ENCODE results near the gene PPP6C. TPM values are rescaled to one million over a fixed set of nuclear protein-coding genes. Genes with fewer than 3 reads are reported as not detected.

The PPP6C gene
- total RNA-seq, 1 experiment from 2014 or later: 53.3 TPM

DNA sequence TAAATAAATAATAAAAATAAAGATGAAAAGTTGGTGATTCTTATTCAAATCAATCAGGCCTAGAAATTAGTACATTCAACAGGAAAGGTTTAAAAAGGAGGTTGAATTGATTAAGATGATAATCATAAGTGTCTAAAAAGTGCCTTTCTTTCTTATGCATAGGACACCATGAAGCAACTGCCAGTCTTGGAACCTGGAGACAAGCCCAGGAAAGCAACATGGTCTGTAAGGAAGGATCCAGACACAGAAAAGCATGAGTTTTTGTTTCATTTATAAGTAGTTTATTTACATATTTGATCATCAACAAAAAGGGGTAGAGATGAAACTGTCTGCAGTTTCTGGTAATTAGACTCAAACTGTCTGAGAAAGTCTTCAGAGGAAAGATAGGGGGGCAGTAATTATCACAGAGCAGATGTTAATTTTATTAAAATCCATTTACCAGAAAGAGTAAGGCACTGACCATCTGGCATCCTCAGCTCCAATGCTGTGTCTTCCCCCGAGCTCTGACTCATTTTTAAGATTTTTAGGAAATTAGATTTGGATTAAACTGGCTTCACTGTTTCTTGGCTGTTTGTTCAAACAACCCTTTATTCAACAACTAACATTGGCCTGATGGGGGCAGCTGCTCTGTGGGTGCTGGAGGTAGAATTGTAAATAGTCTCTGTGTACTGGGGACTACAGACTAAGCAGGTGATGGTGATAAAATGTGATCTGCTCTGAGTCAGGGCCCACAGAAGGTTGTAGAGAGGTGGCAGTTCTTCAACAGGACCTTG, 13.4 kb upstream of the PPP6C start:
- TF ChIP-seq, protein P1, sequence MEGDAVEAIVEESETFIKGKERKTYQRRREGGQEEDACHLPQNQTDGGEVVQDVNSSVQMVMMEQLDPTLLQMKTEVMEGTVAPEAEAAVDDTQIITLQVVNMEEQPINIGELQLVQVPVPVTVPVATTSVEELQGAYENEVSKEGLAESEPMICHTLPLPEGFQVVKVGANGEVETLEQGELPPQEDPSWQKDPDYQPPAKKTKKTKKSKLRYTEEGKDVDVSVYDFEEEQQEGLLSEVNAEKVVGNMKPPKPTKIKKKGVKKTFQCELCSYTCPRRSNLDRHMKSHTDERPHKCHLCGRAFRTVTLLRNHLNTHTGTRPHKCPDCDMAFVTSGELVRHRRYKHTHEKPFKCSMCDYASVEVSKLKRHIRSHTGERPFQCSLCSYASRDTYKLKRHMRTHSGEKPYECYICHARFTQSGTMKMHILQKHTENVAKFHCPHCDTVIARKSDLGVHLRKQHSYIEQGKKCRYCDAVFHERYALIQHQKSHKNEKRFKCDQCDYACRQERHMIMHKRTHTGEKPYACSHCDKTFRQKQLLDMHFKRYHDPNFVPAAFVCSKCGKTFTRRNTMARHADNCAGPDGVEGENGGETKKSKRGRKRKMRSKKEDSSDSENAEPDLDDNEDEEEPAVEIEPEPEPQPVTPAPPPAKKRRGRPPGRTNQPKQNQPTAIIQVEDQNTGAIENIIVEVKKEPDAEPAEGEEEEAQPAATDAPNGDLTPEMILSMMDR (conservative IDR thresholded peaks at IDR 0.05): 0 out of 3 replicates have a peak, but pooled peaks have one; percentile 7
- Histone ChIP-seq H4K91ac (ENCODE audit: insufficient read length, low read depth, low read length) (no peak overlapping the region), H4K8ac (replicated peaks; ENCODE audit: insufficient read length, low read depth, low read length) (no peak overlapping the region), H3K4ac (ENCODE audit: low read depth, low read length) (no peak overlapping the region), H2BK12ac (ENCODE audit: insufficient read length, low read depth, low read length) (no peak overlapping the region), H3K4me2 (ENCODE audit: insufficient read depth, insufficient read length, low read length) (no peak overlapping the region), H2BK120ac (ENCODE audit: low read depth, low read length, poor library complexity, severe bottlenecking) (no peak overlapping the region), H2BK20ac (ENCODE audit: low read depth, low read length, poor library complexity, severe bottlenecking) (no peak overlapping the region), H2AFZ (ENCODE audit: low read length) (no peak overlapping the region), H4K20me1 (ENCODE audit: control insufficient read depth, insufficient read depth, insufficient read length) (no peaks in the 10 kb centered on the region), H3K23me2 (ENCODE audit: insufficient read length, low read depth, low read length, poor library complexity, severe bottlenecking) (peaks cover 5% of the 10 kb centered on the region), H3K9ac (ENCODE audit: extremely low read depth, insufficient read length, low read length) (peak overlapping the region; percentile 17), H3K79me2 (ENCODE audit: insufficient read depth, low read length) (no peaks in the 10 kb centered on the region), H4K5ac (ENCODE audit: insufficient read length, low read depth, low read length) (no peak overlapping the region), H2AK5ac (ENCODE audit: insufficient read length, low read length) (no peak overlapping the region), H2BK5ac (ENCODE audit: insufficient read length, low read length) (no peak overlapping the region), H3K27ac (ENCODE audit: insufficient read length, low read depth, low read length) (no peak overlapping the region), H2BK15ac (ENCODE audit: low read depth, low read length) (no peak overlapping the region), H3K27me3 (ENCODE audit: insufficient read depth, low read length) (no peaks in the 10 kb centered on the region), H3K14ac (ENCODE audit: insufficient read depth, low read length) (no peak overlapping the region), H3K79me1 (ENCODE audit: insufficient read depth, low read depth, low read length, poor library complexity, severe bottlenecking) (no peaks in the 10 kb centered on the region), H3T11ph (ENCODE audit: low read length) (no peak overlapping the region), H3K56ac (ENCODE audit: insufficient read length, low read depth, low read length) (no peak overlapping the region), H3K4me1 (ENCODE audit: insufficient read depth, low read length) (no peaks in the 10 kb centered on the region), H3K23ac (ENCODE audit: insufficient read length, low read depth, low read length) (no peak overlapping the region), H3K9me3 (ENCODE audit: control insufficient read depth, low read depth, low read length) (no peaks in the 10 kb centered on the region), H3K18ac (ENCODE audit: insufficient read length, low read depth, low read length) (no peak overlapping the region)
- Mint-ChIP-seq H3K4me1 (peaks cover 7 to 10% of the 10 kb centered on the region in 2 experiments), H3K9me3 (no peaks in the 10 kb centered on the region), H3K27ac (peak overlapping the region in 2 of 3 experiments; percentile 4 to 31; a peak in 1 of 7 replicates), H3K36me3 (ENCODE audit: insufficient read depth in 1 of 3, low read depth in 3 of 3) (peaks cover 10 to 40% (median 36%) of the 10 kb centered on the region in 3 experiments; a peak in 6 of 7 replicates), H3K4me3 (no peak overlapping the region), H3K27me3 (ENCODE audit: low read depth) (peaks cover 3% of the 10 kb centered on the region)
- WGBS (ENCODE audit: extremely low coverage, insufficient read length, low lambda C conversion rate): no CpG with 5 or more reads among the region's 1 CpG
- no peak for DNase-seq

Measured in H9 (cell line).